CD4-positive, alpha-beta memory T cell (primary cell): ENCODE measurements around the gene KLHL17. TPM values are rescaled to one million over a fixed set of nuclear protein-coding genes. Genes with fewer than 3 reads are reported as not detected.

Source experiments
- CTCF ChIA-PET: fragments of 350-600 bp; sonication (Branson Sonifier 250); formaldehyde crosslinking; loops from one replicate; lab custom pipeline; 2021; ENCODE audit warnings: inconsistent platforms; ENCODE audit not compliant: partially characterized antibody; lab: Charles Lee
- POLR2A ChIA-PET: fragments of 350-600 bp; sonication (Branson Sonifier 250); formaldehyde crosslinking; loops from one replicate; lab custom pipeline; 2021; ENCODE audit not compliant: partially characterized antibody; lab: Charles Lee
- DNase-seq, 5 donors: peaks; one replicate each; pipeline versions ENCODE4 v3.0.0 to v3.0.0-alpha.2; 2020 to 2022; ENCODE audit warnings: mixed read lengths in 1 of 5
- H3K27ac ChIP-seq: one replicate; pipeline ENCODE4 v1.7.0; 2013; ENCODE audit warnings: low read depth, low read length
- H3K27me3 ChIP-seq: 2 replicates; pipeline ENCODE4 v1.7.0; 2013; ENCODE audit warnings: mild to moderate bottlenecking, low read length, moderate library complexity; ENCODE audit not compliant: insufficient read depth
- H3K36me3 ChIP-seq: 2 replicates; pipeline ENCODE4 v1.7.0; 2013; ENCODE audit warnings: mild to moderate bottlenecking, low read length, moderate library complexity; ENCODE audit not compliant: insufficient read depth
- H3K4me1 ChIP-seq: 2 replicates; pipeline ENCODE4 v1.7.0; 2013; ENCODE audit warnings: mild to moderate bottlenecking, low read length, moderate library complexity; ENCODE audit not compliant: insufficient read depth
- H3K4me3 ChIP-seq, 2 donors: one replicate each; pipeline ENCODE4 v1.7.0; 2013; ENCODE audit warnings: low read length in 2 of 2, mild to moderate bottlenecking in 1 of 2
- H3K9me3 ChIP-seq, 2 donors: one replicate each; pipeline ENCODE4 v1.7.0; 2013; ENCODE audit warnings: low read length in 2 of 2, control low read depth in 1 of 2; ENCODE audit not compliant: control insufficient read depth in 1 of 2
- H3K27ac Mint-ChIP-seq, 7 donors: one replicate each; pipeline ENCODE4 v1.8.0; 2020 to 2021; ENCODE audit warnings: mixed read lengths in 7 of 7, mild to moderate bottlenecking in 6 of 7, inconsistent platforms in 3 of 7, moderate library complexity in 3 of 7
- H3K27me3 Mint-ChIP-seq, 2 donors: one replicate each; pipeline ENCODE4 v1.8.0; 2020 to 2021; ENCODE audit warnings: mixed read lengths in 2 of 2
- H3K36me3 Mint-ChIP-seq, 2 donors: one replicate each; pipeline ENCODE4 v1.8.0; 2020 to 2021; ENCODE audit warnings: mixed read lengths in 2 of 2, inconsistent platforms in 1 of 2, mild to moderate bottlenecking in 1 of 2
- H3K4me1 Mint-ChIP-seq, 4 donors: one replicate each; pipeline ENCODE4 v1.8.0; 2020 to 2021; ENCODE audit warnings: mixed read lengths in 4 of 4, mild to moderate bottlenecking in 1 of 4
- H3K4me3 Mint-ChIP-seq, 8 donors: one replicate each; pipeline ENCODE4 v1.8.0; 2020 to 2021; ENCODE audit warnings: mixed read lengths in 8 of 8, mild to moderate bottlenecking in 7 of 8, moderate library complexity in 6 of 8, inconsistent platforms in 3 of 8
- H3K9me3 Mint-ChIP-seq, 8 donors: one replicate each; pipeline ENCODE4 v1.8.0; 2020 to 2021; ENCODE audit warnings: mixed read lengths in 8 of 8, mild to moderate bottlenecking in 5 of 8, inconsistent platforms in 3 of 8, moderate library complexity in 1 of 8
- intact Hi-C: fragments of 100-400 bp; cut with micrococcal nuclease; formaldehyde crosslinking; loops from one replicate; pipeline ENCODE4 v1.15.1; 2023
- polyA plus RNA-seq, 2 donors: library from polyadenylated mRNA; unstranded; fragments of 300-500 nt; fragmentation: Illumina TruSeq; gene quantifications; one replicate each; pipeline ENCODE4 v1.2.3, GENCODE V29; 2021
- total RNA-seq, 2 experiments: library from RNA; stranded (reverse); gene quantifications; one replicate each; pipeline ENCODE4 v1.2.3, GENCODE V29; 2021

The KLHL17 gene
- total and polyA plus RNA-seq, 4 experiments from 2014 or later, result 0.89 to 46.5 (median 22.6) TPM

GRCh38 chr1:934991-935750 lies 25.2 kb upstream of the KLHL17 start:
- Mint-ChIP-seq H3K9me3 (no peaks in the 10 kb centered on the region), H3K36me3 (no peaks in the 10 kb centered on the region), H3K27me3 (peaks cover 6 to 16% of the 10 kb centered on the region in 2 donors), H3K4me3 (peak overlapping the region in 2 of 8 donors; percentile 48 to 49), H3K27ac (peak overlapping the region in 1 of 7 donors; percentile 22), H3K4me1 (peaks cover 0 to 4% (median 4%) of the 10 kb centered on the region in 4 donors)
- H3K4me1 ChIP-seq, result no peaks in the 10 kb centered on the region
- H3K36me3 ChIP-seq, result no peaks in the 10 kb centered on the region
- POLR2A ChIA-PET, result interaction anchor here (1.0 kb wide), 1 partner anchor 30 kb away, joined by 4 read pairs; no protein-coding TSS in a partner anchor
- H3K27me3 ChIP-seq, result no peaks in the 10 kb centered on the region
- H3K9me3 ChIP-seq, result no peaks in the 10 kb centered on the region
- no peak overlapping the region for H3K4me3 ChIP-seq
- CTCF ChIA-PET, result no interaction called here
- intact Hi-C loops, result no loop called here
- no peak for DNase-seq
- no peak overlapping the region for H3K27ac ChIP-seq

DNA sequence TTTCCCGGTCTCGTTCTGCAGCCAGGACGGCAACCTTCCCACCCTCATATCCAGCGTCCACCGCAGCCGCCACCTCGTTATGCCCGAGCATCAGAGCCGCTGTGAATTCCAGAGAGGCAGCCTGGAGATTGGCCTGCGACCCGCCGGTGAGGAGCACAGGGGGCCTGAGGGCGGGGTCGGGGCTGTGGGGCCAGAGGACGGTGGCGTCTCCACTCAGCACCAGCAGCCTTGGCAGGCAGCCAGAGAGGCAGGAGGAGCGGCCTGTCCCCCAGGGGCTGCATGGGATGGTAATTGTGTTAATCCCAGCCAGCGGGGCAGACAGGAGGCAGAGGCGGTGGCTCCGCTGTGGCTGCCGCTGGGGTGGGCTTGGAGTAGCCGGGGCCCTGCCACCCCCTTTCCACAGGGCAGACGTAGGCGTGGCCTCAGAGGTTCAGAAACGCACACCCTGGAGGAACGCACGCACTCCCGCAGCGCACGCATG lies 24.6 kb upstream of the KLHL17 start:
- peaks cover 5% of the 10 kb centered on the region for H3K27me3 ChIP-seq
- H3K4me3 Mint-ChIP-seq, result no peak overlapping the region
- peaks cover 6 to 19% of the 10 kb centered on the region in 2 donors for H3K27me3 Mint-ChIP-seq

DNA sequence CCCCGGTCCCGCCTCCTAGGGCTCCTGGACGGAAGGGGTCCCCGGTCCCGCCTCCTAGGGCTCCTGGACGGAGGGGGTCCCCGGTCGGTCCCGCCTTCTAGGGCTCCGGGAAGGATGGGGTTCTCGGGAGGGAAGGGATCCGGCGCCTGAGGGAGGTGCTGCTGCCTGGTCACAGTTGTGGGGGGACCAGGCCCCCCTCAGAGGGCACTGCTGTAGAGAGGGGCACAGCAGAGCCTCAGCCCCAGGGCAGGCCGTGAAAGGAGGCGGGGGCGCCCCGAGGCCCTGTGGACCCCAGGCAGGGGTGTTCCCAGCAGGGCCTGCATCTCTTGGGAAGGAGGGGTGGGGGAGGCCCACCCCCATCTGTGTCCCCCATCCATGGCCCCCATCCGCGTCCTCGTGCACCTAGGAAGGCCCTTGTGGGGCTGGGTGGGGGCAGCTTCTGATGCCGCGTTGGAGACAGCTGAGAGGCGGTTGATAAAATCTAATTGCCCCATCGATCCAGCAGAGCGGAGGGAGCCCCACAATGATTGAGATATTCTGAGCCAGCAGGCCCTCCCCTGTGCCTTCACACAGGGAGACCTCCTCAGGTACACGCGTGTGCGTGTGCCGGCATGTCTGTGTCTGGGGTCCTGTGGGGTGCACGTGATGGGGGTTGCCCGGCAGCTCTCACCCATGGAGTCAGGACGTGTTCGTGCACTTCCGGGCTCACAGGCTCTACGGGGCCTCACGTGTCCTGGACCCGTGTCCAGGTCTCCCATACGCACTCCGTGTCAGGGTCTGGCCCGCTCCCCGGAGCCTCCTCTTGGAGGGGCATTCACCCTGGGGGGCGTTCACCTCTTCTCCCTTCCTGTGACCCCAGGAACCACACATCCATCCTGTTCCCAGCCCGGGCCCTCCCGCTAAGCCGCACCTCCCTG lies 23.8 kb upstream of the KLHL17 start:
- intact Hi-C loops, result no loop called here
- ChIA-PET CTCF (no interaction called here), POLR2A (no interaction called here)
- Histone ChIP-seq H3K4me3 (no peak overlapping the region), H3K4me1 (peaks cover 13% of the 10 kb centered on the region), H3K27me3 (peaks cover 7% of the 10 kb centered on the region), H3K27ac (no peak overlapping the region), H3K9me3 (no peaks in the 10 kb centered on the region), H3K36me3 (no peaks in the 10 kb centered on the region)
- Mint-ChIP-seq H3K27ac (no peak overlapping the region), H3K36me3 (no peaks in the 10 kb centered on the region), H3K4me1 (peaks cover 4 to 14% (median 9%) of the 10 kb centered on the region in 4 donors), H3K27me3 (peaks cover 9 to 19% of the 10 kb centered on the region in 2 donors), H3K4me3 (no peak overlapping the region), H3K9me3 (no peaks in the 10 kb centered on the region)
- DNase-seq, result no peak

More for the DNA sequence above, 24.6 kb upstream of the KLHL17 start:
- intact Hi-C loops, result no loop called here
- Mint-ChIP-seq H3K36me3 (no peaks in the 10 kb centered on the region), H3K9me3 (no peaks in the 10 kb centered on the region), H3K4me1 (peaks cover 2 to 8% (median 5%) of the 10 kb centered on the region in 4 donors), H3K27ac (no peak overlapping the region)
- Histone ChIP-seq H3K27ac (no peak overlapping the region), H3K36me3 (no peaks in the 10 kb centered on the region), H3K4me1 (peaks cover 5% of the 10 kb centered on the region), H3K4me3 (no peak overlapping the region), H3K9me3 (no peaks in the 10 kb centered on the region)
- CTCF ChIA-PET, result no interaction called here
- no peak for DNase-seq
- POLR2A ChIA-PET, result interaction anchor here (1.0 kb wide), 1 partner anchor 30 kb away, joined by 4 read pairs; no protein-coding TSS in a partner anchor

GRCh38 chr1:937521-937920 lies 22.9 kb upstream of the KLHL17 start:
- H3K27me3 ChIP-seq, result peaks cover 7% of the 10 kb centered on the region
- H3K9me3 Mint-ChIP-seq, result no peaks in the 10 kb centered on the region
- no peak for DNase-seq
- H3K27me3 Mint-ChIP-seq, result peaks cover 9 to 19% of the 10 kb centered on the region in 2 donors
- no peak overlapping the region for H3K4me3 ChIP-seq
- intact Hi-C loops, result no loop called here
- no peaks in the 10 kb centered on the region for H3K9me3 ChIP-seq
- H3K27ac Mint-ChIP-seq, result no peak overlapping the region
- H3K4me1 ChIP-seq, result peaks cover 13% of the 10 kb centered on the region
- ChIA-PET POLR2A (no interaction called here), CTCF (no interaction called here)
- H3K36me3 Mint-ChIP-seq, result no peaks in the 10 kb centered on the region
- H3K27ac ChIP-seq, result no peak overlapping the region
- H3K4me1 Mint-ChIP-seq, result peaks cover 4 to 14% (median 9%) of the 10 kb centered on the region in 4 donors
- no peaks in the 10 kb centered on the region for H3K36me3 ChIP-seq
- no peak overlapping the region for H3K4me3 Mint-ChIP-seq

DNA sequence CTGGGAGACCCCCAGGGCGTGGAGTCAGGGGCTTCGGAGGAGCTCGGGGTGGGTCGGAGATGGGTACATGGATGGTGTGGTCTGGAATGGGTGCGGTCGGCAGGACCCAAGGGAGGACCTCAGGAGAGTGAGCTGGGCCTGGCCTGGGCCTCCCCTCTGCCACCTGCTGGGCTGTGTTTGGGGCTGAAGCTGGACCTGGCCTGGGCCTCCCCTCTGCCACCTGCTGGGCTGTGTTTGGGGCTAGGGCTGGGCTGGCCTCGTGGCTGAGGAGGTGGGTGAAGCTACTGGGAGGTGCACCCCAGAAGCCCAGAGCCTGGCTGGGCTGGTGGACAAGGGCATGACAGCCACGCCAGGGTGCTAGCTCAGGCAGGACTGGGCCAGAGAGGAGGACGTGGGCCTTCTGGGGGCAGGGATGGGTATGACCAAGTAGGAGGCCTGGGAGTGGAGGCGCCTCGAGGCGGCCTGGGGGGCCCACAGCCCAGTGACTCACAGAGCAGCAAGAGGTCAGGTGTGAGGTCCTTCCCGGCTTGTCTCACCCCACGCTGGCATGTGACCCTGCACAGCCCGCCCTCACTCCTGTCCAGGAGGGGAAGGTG lies 22.2 kb upstream of the KLHL17 start:
- no peak overlapping the region for H3K27ac Mint-ChIP-seq
- intact Hi-C loops, result no loop called here
- Histone ChIP-seq H3K27ac (no peak overlapping the region), H3K4me1 (peaks cover 19% of the 10 kb centered on the region), H3K36me3 (no peaks in the 10 kb centered on the region), H3K9me3 (no peaks in the 10 kb centered on the region), H3K4me3 (no peak overlapping the region), H3K27me3 (peaks cover 7% of the 10 kb centered on the region)
- H3K4me1 Mint-ChIP-seq, result peaks cover 4 to 14% (median 9%) of the 10 kb centered on the region in 4 donors
- CTCF ChIA-PET, result no interaction called here
- POLR2A ChIA-PET, result no interaction called here
- DNase-seq, result no peak
- H3K9me3 Mint-ChIP-seq, result no peaks in the 10 kb centered on the region
- no peak overlapping the region for H3K4me3 Mint-ChIP-seq
- no peaks in the 10 kb centered on the region for H3K36me3 Mint-ChIP-seq
- peaks cover 9 to 19% of the 10 kb centered on the region in 2 donors for H3K27me3 Mint-ChIP-seq

DNA sequence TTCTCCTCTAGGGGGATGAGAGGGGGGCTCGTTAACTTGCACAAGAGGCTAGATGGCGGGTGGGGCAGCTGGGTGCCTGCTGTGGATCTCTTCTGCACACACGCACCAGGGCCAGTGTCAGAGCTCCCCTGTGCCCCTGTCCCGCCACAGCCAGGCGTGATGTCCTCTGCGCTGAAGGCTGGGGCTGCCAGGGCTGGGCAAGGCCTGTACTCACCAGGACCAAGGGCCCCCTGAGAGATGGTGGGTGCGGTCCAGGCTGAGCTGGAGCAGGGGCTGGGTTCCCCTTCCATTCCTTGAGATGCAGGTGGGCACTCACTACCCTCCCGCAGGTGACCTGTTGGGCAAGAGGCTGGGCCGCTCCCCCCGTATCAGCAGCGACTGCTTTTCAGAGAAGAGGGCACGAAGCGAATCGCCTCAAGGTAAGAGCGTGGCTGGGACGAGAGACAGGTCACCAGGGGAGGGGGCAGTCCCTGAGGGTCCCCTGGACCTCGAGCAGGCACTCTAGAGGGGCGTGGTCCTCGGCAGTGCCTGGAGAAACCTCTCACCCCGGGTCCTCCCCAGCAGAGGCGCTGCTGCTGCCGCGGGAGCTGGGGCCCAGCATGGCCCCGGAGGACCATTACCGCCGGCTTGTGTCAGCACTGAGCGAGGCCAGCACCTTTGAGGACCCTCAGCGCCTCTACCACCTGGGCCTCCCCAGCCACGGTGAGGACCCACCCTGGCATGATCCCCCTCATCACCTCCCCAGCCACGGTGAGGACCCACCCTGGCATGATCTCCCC lies 21.5 kb upstream of the KLHL17 start:
- Mint-ChIP-seq H3K27ac (no peak overlapping the region), H3K4me1 (peaks cover 4 to 14% (median 9%) of the 10 kb centered on the region in 4 donors), H3K9me3 (no peaks in the 10 kb centered on the region), H3K27me3 (peaks cover 9 to 19% of the 10 kb centered on the region in 2 donors), H3K36me3 (no peaks in the 10 kb centered on the region), H3K4me3 (peak overlapping the region in 1 of 8 donors; percentile 49)
- Histone ChIP-seq H3K4me1 (peaks cover 19% of the 10 kb centered on the region), H3K36me3 (no peaks in the 10 kb centered on the region), H3K27ac (no peak overlapping the region), H3K27me3 (peaks cover 7% of the 10 kb centered on the region), H3K9me3 (no peaks in the 10 kb centered on the region), H3K4me3 (no peak overlapping the region)
- POLR2A ChIA-PET, result no interaction called here
- DNase-seq, result no peak
- CTCF ChIA-PET, result no interaction called here
- intact Hi-C loops, result no loop called here
